GM21723 (cell line): ENCODE measurements around the gene TCERG1.

ENCODE experiments used
- ATAC-seq: cut with Tn5 transposase; IDR thresholded peaks from one replicate; pipeline ENCODE4 v1.9.1; 2021; ENCODE audit warnings: mild to moderate bottlenecking, moderate library complexity; ENCODE audit not compliant: unreplicated experiment

Gene TCERG1

GRCh38 chr5:146446861-146447733 is at the start of gene TCERG1:
Gene TCERG1 (plus strand): TSS chr5:146447333. CDS start chr5:146447350, 17 bp downstream.
- ATAC-seq, result peak; percentile 94

- no peak for ATAC-seq
Measured at GRCh38 chr5:146398826-146399225, 48.3 kb upstream of the TCERG1 start.

GRCh38 chr5:146399481-146399880 is 47.7 kb upstream of the TCERG1 start:
- ATAC-seq, result no peak

- ATAC-seq, result no peak
Measured at GRCh38 chr5:146400201-146400600, 46.9 kb upstream of the TCERG1 start.

- no peak for ATAC-seq
Measured at GRCh38 chr5:146401021-146401420, 46.1 kb upstream of the TCERG1 start.

- ATAC-seq, result no peak
Measured at GRCh38 chr5:146402949-146403348, 44.2 kb upstream of the TCERG1 start.

GRCh38 chr5:146409054-146409671 is 38.0 kb upstream of the TCERG1 start:
- ATAC-seq, result no peak

- no peak for ATAC-seq
Measured at GRCh38 chr5:146410272-146410671, 36.9 kb upstream of the TCERG1 start.

- no peak for ATAC-seq
Measured at GRCh38 chr5:146419696-146420095, 27.4 kb upstream of the TCERG1 start.

- no peak for ATAC-seq
Measured at GRCh38 chr5:146425023-146425422, 22.1 kb upstream of the TCERG1 start.

GRCh38 chr5:146426305-146426704 is 20.8 kb upstream of the TCERG1 start:
- no peak for ATAC-seq

GRCh38 chr5:146426853-146427618 is 20.1 kb upstream of the TCERG1 start:
- ATAC-seq, result peak; percentile 79

- ATAC-seq, result no peak
Measured at GRCh38 chr5:146427619-146427997, 19.5 kb upstream of the TCERG1 start.

GRCh38 chr5:146428658-146429057 is 18.5 kb upstream of the TCERG1 start:
- ATAC-seq, result no peak

- ATAC-seq, result no peak
Measured at GRCh38 chr5:146440353-146440752, 6.8 kb upstream of the TCERG1 start.

- no peak for ATAC-seq
Measured at GRCh38 chr5:146440870-146441495, 6.2 kb upstream of the TCERG1 start.

- no peak for ATAC-seq
Measured at GRCh38 chr5:146441896-146442295, 5.2 kb upstream of the TCERG1 start.

- no peak for ATAC-seq
Measured at GRCh38 chr5:146447734-146448380, 724 bp downstream of the TCERG1 start.

- ATAC-seq, result no peak
Measured at GRCh38 chr5:146448783-146449519, 1.8 kb downstream of the TCERG1 start.

- ATAC-seq, result no peak
Measured at GRCh38 chr5:146450002-146450401, 2.9 kb downstream of the TCERG1 start.
